Pons (tissue), 1 donor: ENCODE measurements around the gene GUCY2D.

Source experiments
- DNase-seq: peaks from one replicate; pipeline ENCODE4 v3.0.0-alpha.2; 2016; ENCODE audit warnings: low spot score

The GUCY2D gene

GRCh38 chr17:8064561-8065019 is 62.2 kb downstream of the GUCY2D start:
- no peak for DNase-seq

GRCh38 chr17:8066841-8067775 is 64.7 kb downstream of the GUCY2D start:
- DNase-seq = no peak

GRCh38 chr17:8067806-8068205 is 65.4 kb downstream of the GUCY2D start:
- no peak for DNase-seq

- no peak for DNase-seq
Measured at GRCh38 chr17:8068736-8069586, 66.5 kb downstream of the GUCY2D start.

- DNase-seq = no peak
Measured at GRCh38 chr17:8069587-8069860, 67.1 kb downstream of the GUCY2D start.
